ENCODE results near the gene SPAG5. TPM values are rescaled to one million over a fixed set of nuclear protein-coding genes. Genes with fewer than 3 reads are reported as not detected.

Gene SPAG5
- total RNA-seq, 4 donors from 2014 or later, result 40.3 to 67.7 (median 49.6) TPM

- Histone ChIP-seq H3K4me3 (no peak overlapping the region), H3K27ac (no peak overlapping the region), H3K4me1 (no peaks in the 10 kb centered on the region), H3K36me3 (no peaks in the 10 kb centered on the region), H3K9me3 (no peaks in the 10 kb centered on the region), H3K27me3 (no peaks in the 10 kb centered on the region)
- no peak for DNase-seq
- TF ChIP-seq CTCF (IDR thresholded peaks at IDR 0.05), result no peak
- TF ChIP-seq POLR2A (IDR thresholded peaks at IDR 0.05), result no peak
Measured at GRCh38 chr17:28532050-28532960, 66.5 kb downstream of the SPAG5 start.

GRCh38 chr17:28530926-28531325, 67.9 kb downstream of the SPAG5 start:
- H3K9me3 ChIP-seq, result no peaks in the 10 kb centered on the region
- TF ChIP-seq CTCF (IDR thresholded peaks at IDR 0.05) (no peak), POLR2A (IDR thresholded peaks at IDR 0.05) (no peak)
- no peak for DNase-seq
- H3K4me3 ChIP-seq, result no peak overlapping the region
- no peak overlapping the region for H3K27ac ChIP-seq
- no peaks in the 10 kb centered on the region for H3K36me3 ChIP-seq
- no peaks in the 10 kb centered on the region for H3K4me1 ChIP-seq
- no peaks in the 10 kb centered on the region for H3K27me3 ChIP-seq

GRCh38 chr17:28530250-28530649, 68.6 kb downstream of the SPAG5 start:
- DNase-seq, result no peak
- no peak for TF ChIP-seq POLR2A (IDR thresholded peaks at IDR 0.05)
- TF ChIP-seq CTCF (IDR thresholded peaks at IDR 0.05), result no peak
- Histone ChIP-seq H3K27me3 (no peaks in the 10 kb centered on the region), H3K9me3 (no peaks in the 10 kb centered on the region), H3K27ac (no peak overlapping the region), H3K4me3 (no peak overlapping the region), H3K36me3 (no peaks in the 10 kb centered on the region), H3K4me1 (peaks cover 0 to 4% (median 0%) of the 10 kb centered on the region in 4 donors)

GRCh38 chr17:28529013-28529400, 69.8 kb downstream of the SPAG5 start:
- Histone ChIP-seq H3K4me1 (peaks cover 0 to 12% (median 0%) of the 10 kb centered on the region in 4 donors), H3K27ac (no peak overlapping the region)

GRCh38 chr17:28528327-28529012, 70.4 kb downstream of the SPAG5 start:
- no peak overlapping the region for H3K27ac ChIP-seq
- no peaks in the 10 kb centered on the region for H3K27me3 ChIP-seq
- no peaks in the 10 kb centered on the region for H3K9me3 ChIP-seq
- no peaks in the 10 kb centered on the region for H3K36me3 ChIP-seq
- DNase-seq, result peak in 1 of 3 donors; percentile 57
- no peak overlapping the region for H3K4me3 ChIP-seq
- TF ChIP-seq POLR2A (IDR thresholded peaks at IDR 0.05) (no peak), CTCF (IDR thresholded peaks at IDR 0.05) (no peak)
- peaks cover 0 to 12% (median 0%) of the 10 kb centered on the region in 4 donors for H3K4me1 ChIP-seq

More at GRCh38 chr17:28529013-28529400, 69.8 kb downstream of the SPAG5 start:
- DNase-seq, result no peak
- H3K9me3 ChIP-seq, result no peaks in the 10 kb centered on the region
- H3K4me3 ChIP-seq, result no peak overlapping the region
- H3K36me3 ChIP-seq, result no peaks in the 10 kb centered on the region
- TF ChIP-seq POLR2A (IDR thresholded peaks at IDR 0.05) (no peak), CTCF (IDR thresholded peaks at IDR 0.05) (no peak)
- H3K27me3 ChIP-seq, result no peaks in the 10 kb centered on the region
